Measurements from ENCODE around the gene STAU1.
"Not testable (repeated sequence)": the region's sequence is repeated elsewhere in the genome, so short reads cannot be mapped to it uniquely, and the experiment has no call there.

STAU1 gene

DNA sequence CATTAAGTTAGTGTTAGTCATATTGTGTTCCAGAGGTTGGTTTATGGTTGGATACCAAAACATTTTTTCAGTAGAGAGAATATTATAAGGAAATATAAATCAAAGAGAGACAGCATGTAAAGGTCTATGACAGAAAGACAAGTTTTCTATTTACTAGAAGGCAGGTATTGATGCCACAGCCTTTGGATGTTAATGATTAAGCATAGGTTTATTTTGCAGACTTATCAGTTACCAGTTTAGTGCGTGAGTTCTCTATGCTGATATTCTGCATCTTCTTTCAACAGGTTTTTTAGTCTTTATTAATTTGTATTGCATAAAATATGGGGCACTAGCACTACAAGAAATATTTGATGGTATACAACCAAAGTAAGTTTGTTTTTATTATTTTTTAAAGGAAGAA lies 96.4 kb downstream of the STAU1 start:
- no peak overlapping the region for H3K27ac ChIP-seq (ENCODE audit: insufficient read depth, low read depth, low read length, poor library complexity, severe bottlenecking)
- 92% methylated on average over 1 of the region's 1 CpG; no CpG with 5 or more reads in 1 of the 2 experiments for WGBS, 2 experiments

DNA sequence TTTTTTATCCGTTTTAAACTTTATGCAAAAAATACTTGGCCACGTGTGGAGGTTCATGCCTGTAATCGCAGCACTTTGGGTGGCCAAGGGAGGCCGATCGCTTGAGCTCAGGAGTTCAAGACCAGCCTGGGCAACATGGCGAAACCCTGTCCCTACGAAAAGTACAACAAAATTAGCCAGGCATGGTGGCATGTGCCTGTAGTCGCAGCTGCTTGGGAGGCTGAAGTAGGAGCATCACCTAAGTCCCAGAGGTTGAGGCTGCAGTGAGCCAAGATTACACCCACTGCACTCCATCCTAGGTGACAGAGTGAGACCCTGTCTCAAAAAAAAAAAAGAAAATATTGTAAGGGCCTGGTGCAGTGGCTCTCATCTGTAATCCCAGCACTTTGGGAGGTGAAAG lies 97.0 kb downstream of the STAU1 start:
- H3K9me3 ChIP-seq (ENCODE audit: control insufficient read depth, low read length) = no peaks in the 10 kb centered on the region
- H3K4me3 ChIP-seq (ENCODE audit: insufficient read depth, low read depth, low read length) = no peak overlapping the region
- H3K36me3 ChIP-seq (ENCODE audit: control insufficient read depth, insufficient read depth, low read length) = peaks cover 64% of the 10 kb centered on the region
- WGBS, 2 experiments = 92 to 96% methylated on average over 8 of the region's 8 CpGs
- H3K27ac ChIP-seq (ENCODE audit: insufficient read depth, low read depth, low read length, poor library complexity, severe bottlenecking) = no peak overlapping the region
- no peaks in the 10 kb centered on the region for H3K27me3 ChIP-seq (ENCODE audit: control insufficient read depth, insufficient read depth, low read length, poor library complexity, severe bottlenecking)
- H3K4me1 ChIP-seq (ENCODE audit: control insufficient read depth, insufficient read depth, low read length) = no peaks in the 10 kb centered on the region

More for the DNA sequence above, 96.4 kb downstream of the STAU1 start:
- H3K9me3 ChIP-seq (ENCODE audit: control insufficient read depth, low read length) = no peaks in the 10 kb centered on the region
- H3K4me1 ChIP-seq (ENCODE audit: control insufficient read depth, insufficient read depth, low read length) = no peaks in the 10 kb centered on the region
- H3K27me3 ChIP-seq (ENCODE audit: control insufficient read depth, insufficient read depth, low read length, poor library complexity, severe bottlenecking) = no peaks in the 10 kb centered on the region
- peaks cover 70% of the 10 kb centered on the region for H3K36me3 ChIP-seq (ENCODE audit: control insufficient read depth, insufficient read depth, low read length)
- no peak overlapping the region for H3K4me3 ChIP-seq (ENCODE audit: insufficient read depth, low read depth, low read length)

DNA sequence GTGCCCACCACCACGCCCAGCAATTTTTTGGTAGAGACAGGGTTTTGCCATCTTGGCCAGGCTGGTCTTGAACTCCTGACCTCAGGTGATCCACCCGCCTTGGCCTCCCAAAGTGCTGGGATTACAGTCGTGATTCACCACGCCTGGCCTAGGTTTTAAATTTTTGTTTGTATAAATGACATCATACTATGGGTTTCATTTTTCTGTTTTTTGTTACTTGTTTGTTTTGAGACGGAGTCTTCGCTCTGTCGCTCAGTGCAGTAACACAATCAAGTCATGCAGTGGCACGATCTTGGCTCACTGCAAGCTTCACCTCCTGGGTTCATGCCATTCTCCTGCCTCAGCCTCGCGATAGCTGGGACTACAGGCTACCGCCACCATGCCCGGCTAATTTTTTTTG lies 105.8 kb downstream of the STAU1 start:
- H3K27me3 ChIP-seq (ENCODE audit: control insufficient read depth, insufficient read depth, low read length, poor library complexity, severe bottlenecking); H3K4me1 ChIP-seq (ENCODE audit: control insufficient read depth, insufficient read depth, low read length); H3K4me3 ChIP-seq (ENCODE audit: insufficient read depth, low read depth, low read length); H3K27ac ChIP-seq (ENCODE audit: insufficient read depth, low read depth, low read length, poor library complexity, severe bottlenecking); H3K9me3 ChIP-seq (ENCODE audit: control insufficient read depth, low read length): not testable (repeated sequence)
- 95% methylated on average over 12 of the region's 12 CpGs for WGBS, 2 experiments
- peaks cover 62% of the 10 kb centered on the region for H3K36me3 ChIP-seq (ENCODE audit: control insufficient read depth, insufficient read depth, low read length)

DNA sequence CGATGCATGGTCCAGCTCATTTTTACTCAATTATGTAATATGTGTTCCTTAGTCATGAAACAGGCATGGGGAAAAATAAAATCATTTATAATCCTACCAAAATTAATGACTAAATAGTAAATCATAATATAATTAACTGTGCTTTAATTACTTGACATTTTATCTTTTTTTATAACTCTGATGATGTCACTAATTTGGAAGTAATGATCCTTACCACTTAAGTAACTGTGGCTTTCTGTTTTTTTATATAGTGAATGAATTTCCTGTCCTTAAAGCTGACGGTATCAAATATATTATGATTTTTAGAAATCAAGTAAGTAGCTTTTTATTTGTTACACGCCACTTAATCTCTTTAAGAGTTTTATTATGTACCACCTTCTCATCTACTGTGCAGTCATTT lies 109.8 kb downstream of the STAU1 start:
- H3K9me3 ChIP-seq (ENCODE audit: control insufficient read depth, low read length) = no peaks in the 10 kb centered on the region
- 100% methylated on average over 1 to 2 of the region's 3 CpGs for WGBS, 2 experiments
- H3K4me1 ChIP-seq (ENCODE audit: control insufficient read depth, insufficient read depth, low read length) = no peaks in the 10 kb centered on the region
- H3K4me3 ChIP-seq (ENCODE audit: insufficient read depth, low read depth, low read length) = no peak overlapping the region
- no peaks in the 10 kb centered on the region for H3K27me3 ChIP-seq (ENCODE audit: control insufficient read depth, insufficient read depth, low read length, poor library complexity, severe bottlenecking)
- no peak overlapping the region for H3K27ac ChIP-seq (ENCODE audit: insufficient read depth, low read depth, low read length, poor library complexity, severe bottlenecking)
- H3K36me3 ChIP-seq (ENCODE audit: control insufficient read depth, insufficient read depth, low read length) = peaks cover 82% of the 10 kb centered on the region

DNA sequence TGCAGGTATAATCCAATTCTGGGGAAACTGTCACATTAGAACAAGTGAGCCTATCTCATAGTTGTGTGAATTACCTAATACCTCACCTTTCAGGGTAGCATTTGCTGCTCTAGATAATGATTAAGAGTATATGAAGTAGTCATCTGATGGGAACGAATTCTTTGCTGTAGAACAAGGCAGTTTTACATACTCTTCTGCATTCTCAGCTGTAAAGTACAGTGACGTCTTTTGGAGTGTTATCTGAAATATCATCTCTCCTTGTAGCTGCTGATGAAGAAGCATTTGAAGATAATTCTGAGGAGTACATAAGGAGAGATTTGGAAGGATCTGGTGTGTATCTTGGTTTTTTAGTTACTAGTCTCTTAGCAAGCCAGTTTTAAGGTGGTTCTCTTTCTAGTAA lies 113.6 kb downstream of the STAU1 start:
- Histone ChIP-seq H3K36me3 (ENCODE audit: control insufficient read depth, insufficient read depth, low read length) (peaks cover 72% of the 10 kb centered on the region), H3K4me3 (ENCODE audit: insufficient read depth, low read depth, low read length) (no peak overlapping the region), H3K9me3 (ENCODE audit: control insufficient read depth, low read length) (no peaks in the 10 kb centered on the region), H3K4me1 (ENCODE audit: control insufficient read depth, insufficient read depth, low read length) (no peaks in the 10 kb centered on the region), H3K27ac (ENCODE audit: insufficient read depth, low read depth, low read length, poor library complexity, severe bottlenecking) (no peak overlapping the region), H3K27me3 (ENCODE audit: control insufficient read depth, insufficient read depth, low read length, poor library complexity, severe bottlenecking) (no peaks in the 10 kb centered on the region)
- WGBS, 2 experiments = 95 to 100% methylated on average over 2 of the region's 2 CpGs
